Psoas muscle (tissue), 8 donors: Measurements from ENCODE around the gene CTBP2. TPM values are rescaled to one million over a fixed set of nuclear protein-coding genes. Genes with fewer than 3 reads are reported as not detected.

Experiments
- ATAC-seq, 4 donors: fragments of 200-7000 bp; cut with Tn5 transposase; one replicate each; pipeline ENCODE4 v1.9.1; 2020; ENCODE audit warnings: moderate library complexity in 3 of 4, mild to moderate bottlenecking in 2 of 4
- DNase-seq, 2 donors: peaks; one replicate each; pipeline ENCODE4 v3.0.0-alpha.2; 2020
- H3K27ac ChIP-seq: fragments of 200-600 bp; one replicate; pipeline ENCODE4 v1.8.0; 2022
- H3K27me3 ChIP-seq, 3 donors: fragments of 200-600 bp in 1 of 3; one replicate each; pipeline versions ENCODE4 v1.6.1 to v1.8.0; 2013 to 2022; ENCODE audit warnings: low read length in 2 of 3, mild to moderate bottlenecking in 2 of 3, moderate library complexity in 1 of 3; ENCODE audit not compliant: insufficient read depth in 3 of 3
- H3K36me3 ChIP-seq, 2 donors: fragments of 200-600 bp in 1 of 2; one replicate each; pipeline versions ENCODE4 v1.6.1 to v1.8.0; 2013 to 2022; ENCODE audit warnings: low read depth in 1 of 2, mild to moderate bottlenecking in 1 of 2, moderate library complexity in 1 of 2; ENCODE audit not compliant: insufficient read depth in 1 of 2
- H3K4me1 ChIP-seq: fragments of 200-600 bp; one replicate; pipeline ENCODE4 v1.8.0; 2022
- H3K4me3 ChIP-seq: fragments of 200-600 bp; one replicate; pipeline ENCODE4 v1.8.0; 2022; ENCODE audit warnings: mild to moderate bottlenecking
- H3K9me3 ChIP-seq: fragments of 200-600 bp; one replicate; pipeline ENCODE4 v1.8.0; 2022
- CTCF ChIP-seq: fragments of 200-600 bp; IDR thresholded peaks from one replicate; pipeline ENCODE4 v1.8.0; 2022; ENCODE audit warnings: antibody characterized with exemption
- WGBS, 3 donors: extraction: QIAGEN DNeasy Blood & Tissue Kit; methylation state at CpG; one replicate each; pipeline versions ENCODE4 v1.1.6 to v1.1.7; 2013; 5-methylcytosine and 5-hydroxymethylcytosine counted together
- intact Hi-C, 2 donors: fragments of 100-400 bp; cut with DNase I; formaldehyde crosslinking; loops; one replicate each; pipeline versions ENCODE4 v1.11.0 to v1.14.2; 2022
- polyA plus RNA-seq, 3 donors: library from polyadenylated mRNA; stranded (reverse); fragments of 200-250 nt; gene quantifications; one replicate each; pipeline ENCODE4 v1.2.3, GENCODE V29; 2013
- total RNA-seq, 4 donors: library from RNA; stranded (reverse); fragmentation: NEBNext Ultra II Directional in 2 of 4; extraction: Animal tissue kit (Norgen Biotek cat#: 25700) in 2 of 4; gene quantifications; one replicate each; pipeline versions ENCODE4 v1.2.1 to v1.2.4, GENCODE V29; 2021 to 2023
- donor health status: healthy with polysubstance abuse.
- donor health status: DM: no; HTN: no; CAD: no; lungs with moderate emphysema.
- donor health status: Bipolar disorder and iron deficiency.
- donor health status: healthy.
- donor health status: DM: yes; HTN: yes; CAD: no.
- donor health status: DM: no; HTN: no; CAD: no.
- donor health status: DM: no; HTN: no; CAD: no.
- donor health status: DM: yes; HTN: yes; CAD: no.

The CTBP2 gene
- total and polyA plus RNA-seq, 7 donors = 14.7 to 49.8 (median 33.0) TPM

GRCh38 chr10:125076121-125076825 is 84.1 kb downstream of the CTBP2 start:
- 71 to 74% (median 74%) methylated on average over 15 of the region's 15 CpGs for WGBS, 3 donors
- ATAC-seq = no peak
- Histone ChIP-seq H3K36me3 (peaks cover 0 to 9% of the 10 kb centered on the region in 2 donors), H3K4me3 (no peak overlapping the region), H3K27me3 (no peaks in the 10 kb centered on the region), H3K9me3 (no peaks in the 10 kb centered on the region), H3K4me1 (peaks cover 60% of the 10 kb centered on the region), H3K27ac (peak overlapping the region; percentile 58)
- DNase-seq = peak in 1 of 2 donors; percentile 39
- intact Hi-C loops = no loop called here
- TF ChIP-seq CTCF = no peak

- H3K27ac ChIP-seq = no peak overlapping the region
- no peaks in the 10 kb centered on the region for H3K27me3 ChIP-seq
- H3K36me3 ChIP-seq = peaks cover 0 to 9% of the 10 kb centered on the region in 2 donors
- no peak for TF ChIP-seq CTCF
- intact Hi-C loops = no loop called here
- peaks cover 47% of the 10 kb centered on the region for H3K4me1 ChIP-seq
- no peak overlapping the region for H3K4me3 ChIP-seq
- H3K9me3 ChIP-seq = no peaks in the 10 kb centered on the region
- ATAC-seq (no peak), DNase-seq (no peak)
Observed at GRCh38 chr10:125073996-125074395, 86.4 kb downstream of the CTBP2 start.

- Histone ChIP-seq H3K27ac (peak overlapping the region; percentile 46), H3K9me3 (no peaks in the 10 kb centered on the region), H3K36me3 (peaks cover 0 to 9% of the 10 kb centered on the region in 2 donors), H3K4me3 (no peak overlapping the region), H3K4me1 (peaks cover 47% of the 10 kb centered on the region), H3K27me3 (no peaks in the 10 kb centered on the region)
- WGBS, 3 donors = 39 to 53% (median 47%) methylated on average over 4 of the region's 4 CpGs
- intact Hi-C loops = no loop called here
- peak in 1 of 2 donors; percentile 45 for DNase-seq
- ATAC-seq = peak in 3 of 4 donors; percentile 35 to 65 (median 62)
- no peak for TF ChIP-seq CTCF
Observed at GRCh38 chr10:125072794-125073193, 87.6 kb downstream of the CTBP2 start.

GRCh38 chr10:125071008-125071407 is 89.4 kb downstream of the CTBP2 start:
- DNase-seq (no peak), ATAC-seq (no peak)
- no peak for TF ChIP-seq CTCF
- 78 to 84% (median 81%) methylated on average over 11 of the region's 11 CpGs for WGBS, 3 donors
- intact Hi-C loops = no loop called here
- Histone ChIP-seq H3K4me1 (peaks cover 46% of the 10 kb centered on the region), H3K36me3 (peaks cover 0 to 9% of the 10 kb centered on the region in 2 donors), H3K9me3 (no peaks in the 10 kb centered on the region), H3K4me3 (no peak overlapping the region), H3K27ac (no peak overlapping the region), H3K27me3 (no peaks in the 10 kb centered on the region)

- H3K27me3 ChIP-seq = no peaks in the 10 kb centered on the region
- H3K36me3 ChIP-seq = no peaks in the 10 kb centered on the region
- intact Hi-C loops = no loop called here
- no peak for TF ChIP-seq CTCF
- WGBS, 3 donors = 27 to 50% (median 47%) methylated on average over 2 of the region's 2 CpGs
- DNase-seq = peak in 1 of 2 donors; percentile 33
- H3K27ac ChIP-seq = peak overlapping the region; percentile 59
- no peaks in the 10 kb centered on the region for H3K9me3 ChIP-seq
- H3K4me1 ChIP-seq = peaks cover 57% of the 10 kb centered on the region
- ATAC-seq = peak; percentile 18 to 40 (median 26)
- H3K4me3 ChIP-seq = no peak overlapping the region
Observed at GRCh38 chr10:125068406-125068805, 92.0 kb downstream of the CTBP2 start.
